HepG2 (cell line): ENCODE measurements around the gene HS3ST3B1. TPM values are rescaled to one million over a fixed set of nuclear protein-coding genes. Genes with fewer than 3 reads are reported as not detected.

Experiments used
- CENPX ChIP-seq: sonication (generic); formaldehyde crosslinking; IDR thresholded peaks from 2 replicates; pipeline ENCODE4 v1.9.0; 2021; ENCODE audit warnings: mild to moderate bottlenecking, missing genetic modification reagents, moderate library complexity
- FLYWCH1 ChIP-seq: sonication (generic); formaldehyde crosslinking; IDR thresholded peaks from 2 replicates; pipeline ENCODE4 v1.8.1; 2023; ENCODE audit warnings: mild to moderate bottlenecking, missing genetic modification reagents
- FOXK1 ChIP-seq: sonication (generic); formaldehyde crosslinking; IDR thresholded peaks from 2 replicates; pipeline ENCODE4 v1.4.0; 2020; ENCODE audit warnings: low read depth, missing genetic modification reagents, borderline replicate concordance
- GABPA ChIP-seq, 2 experiments: IDR thresholded peaks; 2 replicates each; pipeline ENCODE4 v1.6.1; 2011 to 2016; ENCODE audit warnings: low read depth in 2 of 2, low read length in 1 of 2, missing biosample characterization in 1 of 2, missing genetic modification characterization in 1 of 2
- GPN1 ChIP-seq: sonication (generic); formaldehyde crosslinking; IDR thresholded peaks from 2 replicates; pipeline ENCODE4 v1.5.1; 2020; ENCODE audit warnings: missing genetic modification reagents, borderline replicate concordance
- SYNCRIP ChIP-seq: fragments of 200-400 bp; formaldehyde crosslinking; IDR thresholded peaks from 2 replicates; pipeline ENCODE4 v1.6.1; 2018; ENCODE audit warnings: mild to moderate bottlenecking, low read depth, low read length; ENCODE audit not compliant: insufficient read depth
- TGIF2 ChIP-seq: IDR thresholded peaks from 2 replicates; pipeline ENCODE4 v1.6.1; 2016; ENCODE audit warnings: control low read depth, missing compliant biosample characterization
- U2AF2 ChIP-seq: fragments of 200-400 bp; formaldehyde crosslinking; IDR thresholded peaks from 2 replicates; pipeline ENCODE4 v1.6.1; 2017; ENCODE audit warnings: low read depth, mild to moderate bottlenecking, low read length
- ZFP37 ChIP-seq: sonication (generic); formaldehyde crosslinking; IDR thresholded peaks from 2 replicates; pipeline ENCODE4 v1.4.0; 2020; ENCODE audit warnings: missing genetic modification reagents, borderline replicate concordance
- ZMAT3 ChIP-seq: sonication (generic); formaldehyde crosslinking; conservative IDR thresholded peaks from 2 replicates; pipeline ENCODE4 v1.7.0; 2021; ENCODE audit warnings: missing genetic modification reagents
- ZNF101 ChIP-seq: sonication (generic); formaldehyde crosslinking; IDR thresholded peaks from 2 replicates; pipeline ENCODE4 v1.4.0; 2020; ENCODE audit warnings: mild to moderate bottlenecking, low read depth, missing genetic modification reagents, borderline replicate concordance
- ZNF253 ChIP-seq: sonication (generic); formaldehyde crosslinking; IDR thresholded peaks from 2 replicates; pipeline ENCODE4 v1.8.0; 2022; ENCODE audit warnings: mild to moderate bottlenecking, missing genetic modification reagents, borderline replicate concordance
- ZNF317 ChIP-seq: sonication (generic); formaldehyde crosslinking; IDR thresholded peaks from 2 replicates; pipeline ENCODE4 v1.5.0; 2020; ENCODE audit warnings: mild to moderate bottlenecking, missing genetic modification reagents
- ZNF607 ChIP-seq: sonication (generic); formaldehyde crosslinking; IDR thresholded peaks from 2 replicates; pipeline ENCODE4 v1.5.1; 2020; ENCODE audit warnings: missing genetic modification reagents, mild to moderate bottlenecking, borderline replicate concordance
- polyA plus RNA-seq, 8 experiments: library from polyadenylated mRNA; depleted of rRNA in 3 of 8; stranded (reverse) in 7 of 8; unstranded in 1 of 8; fragments of >200 nt; fragmentation: Illumina TruSeq in 4 of 8; extraction: Trizol in 4 of 8; gene quantifications; 2 replicates each; pipeline versions ENCODE4 v1.2.1 to v1.2.3, GENCODE V29; 2011 to 2016; ENCODE audit warnings: low read depth in 4 of 8, missing spikeins in 1 of 8, mixed read lengths in 1 of 8; ENCODE audit not compliant: insufficient read depth in 1 of 8
- total RNA-seq, 5 experiments: library from RNA; depleted of rRNA; stranded (reverse); fragments of >200 nt; fragmentation: Illumina TruSeq; extraction: Trizol; gene quantifications; 2 replicates each; pipeline ENCODE4 v1.2.3, GENCODE V29; 2016; ENCODE audit warnings: low read depth in 1 of 5
- TF ChIP-seq, protein P1 (sequence below): sonication (generic); formaldehyde crosslinking; IDR thresholded peaks from 2 replicates; pipeline ENCODE4 v1.4.0; 2020; ENCODE audit warnings: low read depth, missing genetic modification reagents
- TF ChIP-seq, protein P2 (sequence below): sonication (generic); formaldehyde crosslinking; IDR thresholded peaks from 2 replicates; pipeline ENCODE4 v1.5.1; 2020; ENCODE audit warnings: mild to moderate bottlenecking, missing genetic modification reagents, borderline replicate concordance
- TF ChIP-seq, protein P3 (sequence below): sonication (generic); formaldehyde crosslinking; IDR thresholded peaks from 2 replicates; pipeline ENCODE4 v1.5.1; 2020; ENCODE audit warnings: missing genetic modification reagents, mild to moderate bottlenecking, borderline replicate concordance

HS3ST3B1 gene
- total and polyA plus RNA-seq, 2 of the 13 experiments (the other 11 are each of a cell fraction or from before 2014, with no cell fraction given): 15.7 to 39.5 TPM

DNA sequence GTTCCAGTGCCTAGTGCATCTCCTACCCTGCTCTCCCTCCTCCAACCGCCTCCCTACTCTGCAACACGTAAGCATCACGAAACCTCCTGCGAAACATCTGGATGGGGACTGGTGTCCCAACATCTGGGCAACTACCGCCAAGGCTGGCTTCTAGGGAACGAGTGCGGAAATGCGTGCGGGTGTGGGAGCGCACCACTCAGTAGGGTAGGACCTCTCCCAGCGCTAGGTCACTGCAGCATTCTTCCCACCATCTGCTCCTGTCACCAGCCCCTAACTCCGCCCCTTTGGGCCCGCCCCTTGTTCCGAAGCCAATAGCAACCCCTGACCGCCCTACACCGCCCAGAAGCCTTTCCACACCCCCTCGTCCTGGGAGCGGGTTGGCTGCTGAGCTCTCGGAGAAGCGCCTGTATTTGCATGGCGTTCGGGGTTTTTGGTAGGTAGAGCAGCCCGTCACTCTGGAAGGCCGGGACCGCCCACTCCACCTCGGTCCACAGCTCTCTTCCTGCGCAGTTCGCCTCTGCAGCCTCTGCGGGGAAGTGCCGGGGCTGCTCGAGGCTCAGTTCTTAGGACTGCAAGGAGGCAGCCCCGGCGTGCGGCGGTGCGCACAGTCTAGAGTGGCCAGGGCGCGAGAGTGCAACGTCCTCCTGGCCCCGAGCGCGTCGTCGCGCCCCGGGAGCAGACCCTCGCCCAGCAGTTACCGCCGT lies at the start of gene HS3ST3B1 (continued):
- TF ChIP-seq, protein P1, sequence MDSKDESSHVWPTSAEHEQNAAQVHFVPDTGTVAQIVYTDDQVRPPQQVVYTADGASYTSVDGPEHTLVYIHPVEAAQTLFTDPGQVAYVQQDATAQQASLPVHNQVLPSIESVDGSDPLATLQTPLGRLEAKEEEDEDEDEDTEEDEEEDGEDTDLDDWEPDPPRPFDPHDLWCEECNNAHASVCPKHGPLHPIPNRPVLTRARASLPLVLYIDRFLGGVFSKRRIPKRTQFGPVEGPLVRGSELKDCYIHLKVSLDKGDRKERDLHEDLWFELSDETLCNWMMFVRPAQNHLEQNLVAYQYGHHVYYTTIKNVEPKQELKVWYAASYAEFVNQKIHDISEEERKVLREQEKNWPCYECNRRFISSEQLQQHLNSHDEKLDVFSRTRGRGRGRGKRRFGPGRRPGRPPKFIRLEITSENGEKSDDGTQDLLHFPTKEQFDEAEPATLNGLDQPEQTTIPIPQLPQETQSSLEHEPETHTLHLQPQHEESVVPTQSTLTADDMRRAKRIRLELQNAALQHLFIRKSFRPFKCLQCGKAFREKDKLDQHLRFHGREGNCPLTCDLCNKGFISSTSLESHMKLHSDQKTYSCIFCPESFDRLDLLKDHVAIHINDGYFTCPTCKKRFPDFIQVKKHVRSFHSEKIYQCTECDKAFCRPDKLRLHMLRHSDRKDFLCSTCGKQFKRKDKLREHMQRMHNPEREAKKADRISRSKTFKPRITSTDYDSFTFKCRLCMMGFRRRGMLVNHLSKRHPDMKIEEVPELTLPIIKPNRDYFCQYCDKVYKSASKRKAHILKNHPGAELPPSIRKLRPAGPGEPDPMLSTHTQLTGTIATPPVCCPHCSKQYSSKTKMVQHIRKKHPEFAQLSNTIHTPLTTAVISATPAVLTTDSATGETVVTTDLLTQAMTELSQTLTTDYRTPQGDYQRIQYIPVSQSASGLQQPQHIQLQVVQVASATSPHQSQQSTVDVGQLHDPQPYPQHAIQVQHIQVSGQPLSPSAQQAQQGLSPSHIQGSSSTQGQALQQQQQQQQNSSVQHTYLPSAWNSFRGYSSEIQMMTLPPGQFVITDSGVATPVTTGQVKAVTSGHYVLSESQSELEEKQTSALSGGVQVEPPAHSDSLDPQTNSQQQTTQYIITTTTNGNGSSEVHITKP: peak; percentile 20; the same call in 1 of the 2 replicates
- TF ChIP-seq FOXK1 (CRISPR knock-in tag) (peak; percentile 43; the same call in 1 of the 2 replicates), TGIF2 (CRISPR knock-in tag) (peak; percentile 81), U2AF2 (no peak), CENPX (no peak), ZNF101 (CRISPR knock-in tag) (no peak), FLYWCH1 (CRISPR knock-in tag) (no peak), ZFP37 (CRISPR knock-in tag) (0 out of 2 replicates have a peak, but pooled peaks have one; percentile 40), ZNF317 (CRISPR knock-in tag) (peak; percentile 75; the same call in 1 of the 2 replicates), ZNF607 (CRISPR knock-in tag) (no peak; the same call in none of the 2 replicates), ZMAT3 (CRISPR knock-in tag) (peak; percentile 78), GPN1 (CRISPR knock-in tag) (no peak), SYNCRIP (no peak), GABPA (IDR thresholded peaks at IDR 0.05; ENCODE audit: low read depth, low read length) (peak; percentile 15; the same call in 1 of the 2 replicates), GABPA (CRISPR knock-in tag; IDR thresholded peaks at IDR 0.05; ENCODE audit: low read depth) (peak; percentile 62; the same call in 1 of the 2 replicates), ZNF253 (CRISPR knock-in tag) (peak; percentile 45; the same call in 1 of the 2 replicates)
- TF ChIP-seq, protein P2, sequence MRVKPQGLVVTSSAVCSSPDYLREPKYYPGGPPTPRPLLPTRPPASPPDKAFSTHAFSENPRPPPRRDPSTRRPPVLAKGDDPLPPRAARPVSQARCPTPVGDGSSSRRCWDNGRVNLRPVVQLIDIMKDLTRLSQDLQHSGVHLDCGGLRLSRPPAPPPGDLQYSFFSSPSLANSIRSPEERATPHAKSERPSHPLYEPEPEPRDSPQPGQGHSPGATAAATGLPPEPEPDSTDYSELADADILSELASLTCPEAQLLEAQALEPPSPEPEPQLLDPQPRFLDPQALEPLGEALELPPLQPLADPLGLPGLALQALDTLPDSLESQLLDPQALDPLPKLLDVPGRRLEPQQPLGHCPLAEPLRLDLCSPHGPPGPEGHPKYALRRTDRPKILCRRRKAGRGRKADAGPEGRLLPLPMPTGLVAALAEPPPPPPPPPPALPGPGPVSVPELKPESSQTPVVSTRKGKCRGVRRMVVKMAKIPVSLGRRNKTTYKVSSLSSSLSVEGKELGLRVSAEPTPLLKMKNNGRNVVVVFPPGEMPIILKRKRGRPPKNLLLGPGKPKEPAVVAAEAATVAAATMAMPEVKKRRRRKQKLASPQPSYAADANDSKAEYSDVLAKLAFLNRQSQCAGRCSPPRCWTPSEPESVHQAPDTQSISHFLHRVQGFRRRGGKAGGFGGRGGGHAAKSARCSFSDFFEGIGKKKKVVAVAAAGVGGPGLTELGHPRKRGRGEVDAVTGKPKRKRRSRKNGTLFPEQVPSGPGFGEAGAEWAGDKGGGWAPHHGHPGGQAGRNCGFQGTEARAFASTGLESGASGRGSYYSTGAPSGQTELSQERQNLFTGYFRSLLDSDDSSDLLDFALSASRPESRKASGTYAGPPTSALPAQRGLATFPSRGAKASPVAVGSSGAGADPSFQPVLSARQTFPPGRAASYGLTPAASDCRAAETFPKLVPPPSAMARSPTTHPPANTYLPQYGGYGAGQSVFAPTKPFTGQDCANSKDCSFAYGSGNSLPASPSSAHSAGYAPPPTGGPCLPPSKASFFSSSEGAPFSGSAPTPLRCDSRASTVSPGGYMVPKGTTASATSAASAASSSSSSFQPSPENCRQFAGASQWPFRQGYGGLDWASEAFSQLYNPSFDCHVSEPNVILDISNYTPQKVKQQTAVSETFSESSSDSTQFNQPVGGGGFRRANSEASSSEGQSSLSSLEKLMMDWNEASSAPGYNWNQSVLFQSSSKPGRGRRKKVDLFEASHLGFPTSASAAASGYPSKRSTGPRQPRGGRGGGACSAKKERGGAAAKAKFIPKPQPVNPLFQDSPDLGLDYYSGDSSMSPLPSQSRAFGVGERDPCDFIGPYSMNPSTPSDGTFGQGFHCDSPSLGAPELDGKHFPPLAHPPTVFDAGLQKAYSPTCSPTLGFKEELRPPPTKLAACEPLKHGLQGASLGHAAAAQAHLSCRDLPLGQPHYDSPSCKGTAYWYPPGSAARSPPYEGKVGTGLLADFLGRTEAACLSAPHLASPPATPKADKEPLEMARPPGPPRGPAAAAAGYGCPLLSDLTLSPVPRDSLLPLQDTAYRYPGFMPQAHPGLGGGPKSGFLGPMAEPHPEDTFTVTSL (CRISPR knock-in tag): no peak
- TF ChIP-seq, protein P3, sequence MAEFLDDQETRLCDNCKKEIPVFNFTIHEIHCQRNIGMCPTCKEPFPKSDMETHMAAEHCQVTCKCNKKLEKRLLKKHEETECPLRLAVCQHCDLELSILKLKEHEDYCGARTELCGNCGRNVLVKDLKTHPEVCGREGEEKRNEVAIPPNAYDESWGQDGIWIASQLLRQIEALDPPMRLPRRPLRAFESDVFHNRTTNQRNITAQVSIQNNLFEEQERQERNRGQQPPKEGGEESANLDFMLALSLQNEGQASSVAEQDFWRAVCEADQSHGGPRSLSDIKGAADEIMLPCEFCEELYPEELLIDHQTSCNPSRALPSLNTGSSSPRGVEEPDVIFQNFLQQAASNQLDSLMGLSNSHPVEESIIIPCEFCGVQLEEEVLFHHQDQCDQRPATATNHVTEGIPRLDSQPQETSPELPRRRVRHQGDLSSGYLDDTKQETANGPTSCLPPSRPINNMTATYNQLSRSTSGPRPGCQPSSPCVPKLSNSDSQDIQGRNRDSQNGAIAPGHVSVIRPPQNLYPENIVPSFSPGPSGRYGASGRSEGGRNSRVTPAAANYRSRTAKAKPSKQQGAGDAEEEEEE (CRISPR knock-in tag): no peak
